Spleen (tissue), 3 donors: Measurements from ENCODE around the gene BANP.

Experiments
- POLR2A ChIP-seq, 3 donors: fragments of 450-650 bp; IDR thresholded peaks; one replicate each; pipeline ENCODE4 v1.5.1; 2017; ENCODE audit warnings: antibody characterized with exemption in 3 of 3, mild to moderate bottlenecking in 1 of 3
- POLR2AphosphoS5 ChIP-seq, 3 donors: sonication (generic); formaldehyde crosslinking; IDR thresholded peaks; one replicate each; pipeline ENCODE4 v1.5.1; 2017; ENCODE audit warnings: antibody characterized with exemption in 3 of 3

- TF ChIP-seq POLR2AphosphoS5 (IDR thresholded peaks at IDR 0.05) (no peak), POLR2A (IDR thresholded peaks at IDR 0.05) (no peak)
Measured at GRCh38 chr16:87949071-87949744, 2.0 kb upstream of the BANP start.
